GM10266 (cell line): ENCODE measurements around the gene PIK3CD.
A peak's percentile ranks its signal among the peaks of the same experiment; 100 is the strongest.

Experiments
- DNase-seq: peaks from one replicate; pipeline ENCODE4 v3.0.0; 2012; ENCODE audit errors: extremely low spot score
- TF ChIP-seq, protein P1 (sequence below): IDR thresholded peaks from 2 replicates; pipeline ENCODE4 v1.5.1; 2012; ENCODE audit warnings: mild to moderate bottlenecking, low read depth; ENCODE audit not compliant: control insufficient read depth, insufficient read depth; ENCODE audit errors: missing control alignments

PIK3CD gene

DNA sequence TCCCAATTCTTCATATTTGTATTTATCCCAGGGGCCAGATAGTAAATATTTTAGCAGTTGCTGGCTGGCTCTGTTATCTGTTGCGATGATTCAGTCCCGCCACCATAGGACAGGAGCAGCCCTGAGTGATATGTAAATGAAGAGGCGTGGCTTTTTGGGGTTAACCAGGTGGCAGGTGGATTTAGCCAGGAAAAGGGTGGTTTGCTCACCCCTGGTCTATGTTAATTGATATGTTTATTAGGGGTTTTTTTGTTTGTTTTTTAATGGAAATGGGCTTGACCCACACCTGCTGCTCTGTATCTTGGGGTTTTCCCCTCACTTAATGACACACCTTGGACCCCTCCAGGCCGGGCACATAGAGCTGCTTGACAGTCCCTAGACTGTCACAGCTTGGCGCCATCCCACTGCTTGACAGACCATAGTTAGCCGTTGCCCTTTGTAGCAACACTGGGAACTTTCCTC lies 62.8 kb downstream of the PIK3CD start:
- TF ChIP-seq, protein P1, sequence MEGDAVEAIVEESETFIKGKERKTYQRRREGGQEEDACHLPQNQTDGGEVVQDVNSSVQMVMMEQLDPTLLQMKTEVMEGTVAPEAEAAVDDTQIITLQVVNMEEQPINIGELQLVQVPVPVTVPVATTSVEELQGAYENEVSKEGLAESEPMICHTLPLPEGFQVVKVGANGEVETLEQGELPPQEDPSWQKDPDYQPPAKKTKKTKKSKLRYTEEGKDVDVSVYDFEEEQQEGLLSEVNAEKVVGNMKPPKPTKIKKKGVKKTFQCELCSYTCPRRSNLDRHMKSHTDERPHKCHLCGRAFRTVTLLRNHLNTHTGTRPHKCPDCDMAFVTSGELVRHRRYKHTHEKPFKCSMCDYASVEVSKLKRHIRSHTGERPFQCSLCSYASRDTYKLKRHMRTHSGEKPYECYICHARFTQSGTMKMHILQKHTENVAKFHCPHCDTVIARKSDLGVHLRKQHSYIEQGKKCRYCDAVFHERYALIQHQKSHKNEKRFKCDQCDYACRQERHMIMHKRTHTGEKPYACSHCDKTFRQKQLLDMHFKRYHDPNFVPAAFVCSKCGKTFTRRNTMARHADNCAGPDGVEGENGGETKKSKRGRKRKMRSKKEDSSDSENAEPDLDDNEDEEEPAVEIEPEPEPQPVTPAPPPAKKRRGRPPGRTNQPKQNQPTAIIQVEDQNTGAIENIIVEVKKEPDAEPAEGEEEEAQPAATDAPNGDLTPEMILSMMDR: no peak
- DNase-seq: no peak

DNA sequence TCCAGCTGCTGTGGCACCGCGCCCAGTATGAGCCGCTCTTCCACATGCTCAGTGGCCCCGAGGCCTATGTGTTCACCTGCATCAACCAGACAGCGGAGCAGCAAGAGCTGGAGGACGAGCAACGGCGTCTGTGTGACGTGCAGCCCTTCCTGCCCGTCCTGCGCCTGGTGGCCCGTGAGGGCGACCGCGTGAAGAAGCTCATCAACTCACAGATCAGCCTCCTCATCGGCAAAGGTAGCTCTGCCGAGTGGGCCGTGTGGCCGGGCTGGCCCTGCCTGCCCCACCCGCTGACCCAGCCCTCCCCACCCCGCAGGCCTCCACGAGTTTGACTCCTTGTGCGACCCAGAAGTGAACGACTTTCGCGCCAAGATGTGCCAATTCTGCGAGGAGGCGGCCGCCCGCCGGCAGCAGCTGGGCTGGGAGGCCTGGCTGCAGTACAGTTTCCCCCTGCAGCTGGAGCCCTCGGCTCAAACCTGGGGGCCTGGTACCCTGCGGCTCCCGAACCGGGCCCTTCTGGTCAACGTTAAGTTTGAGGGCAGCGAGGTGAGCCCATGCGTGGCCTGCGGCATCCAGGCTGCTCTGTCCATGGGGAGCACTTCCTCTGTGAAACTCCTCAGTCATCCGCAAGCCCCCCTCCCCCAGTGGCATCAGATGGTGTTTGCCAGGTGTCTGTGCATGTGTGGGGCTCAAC lies 64.2 kb downstream of the PIK3CD start:
- TF ChIP-seq, protein P1: no peak
- no peak for DNase-seq

DNA sequence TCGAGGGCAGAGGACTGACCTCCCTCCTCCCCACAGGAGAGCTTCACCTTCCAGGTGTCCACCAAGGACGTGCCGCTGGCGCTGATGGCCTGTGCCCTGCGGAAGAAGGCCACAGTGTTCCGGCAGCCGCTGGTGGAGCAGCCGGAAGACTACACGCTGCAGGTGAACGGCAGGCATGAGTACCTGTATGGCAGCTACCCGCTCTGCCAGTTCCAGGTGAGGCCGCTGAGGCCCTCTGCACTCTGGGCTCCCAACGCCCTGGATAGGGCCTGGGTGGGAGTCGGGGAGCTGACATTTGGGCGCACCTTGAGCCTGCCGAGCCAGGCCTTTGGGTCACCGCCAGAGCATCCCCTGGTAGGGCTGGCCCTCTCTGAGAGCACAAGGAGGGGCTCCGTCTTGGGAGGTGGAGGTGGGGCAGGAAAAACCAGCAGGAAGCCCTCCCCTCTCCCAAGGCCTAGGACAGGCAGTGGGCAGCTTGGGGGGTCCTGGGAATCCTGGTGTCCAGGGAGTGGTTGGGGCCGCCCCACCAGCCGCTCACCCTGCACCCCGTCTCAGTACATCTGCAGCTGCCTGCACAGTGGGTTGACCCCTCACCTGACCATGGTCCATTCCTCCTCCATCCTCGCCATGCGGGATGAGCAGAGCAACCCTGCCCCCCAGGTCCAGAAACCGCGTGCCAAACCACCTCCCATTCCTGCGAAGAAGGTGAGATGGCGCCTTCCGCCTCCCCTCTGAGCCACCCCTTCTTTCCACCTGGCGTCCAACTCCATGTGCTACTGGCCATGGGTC lies 65.1 kb downstream of the PIK3CD start:
- TF ChIP-seq, protein P1: no peak
- DNase-seq: no peak

DNA sequence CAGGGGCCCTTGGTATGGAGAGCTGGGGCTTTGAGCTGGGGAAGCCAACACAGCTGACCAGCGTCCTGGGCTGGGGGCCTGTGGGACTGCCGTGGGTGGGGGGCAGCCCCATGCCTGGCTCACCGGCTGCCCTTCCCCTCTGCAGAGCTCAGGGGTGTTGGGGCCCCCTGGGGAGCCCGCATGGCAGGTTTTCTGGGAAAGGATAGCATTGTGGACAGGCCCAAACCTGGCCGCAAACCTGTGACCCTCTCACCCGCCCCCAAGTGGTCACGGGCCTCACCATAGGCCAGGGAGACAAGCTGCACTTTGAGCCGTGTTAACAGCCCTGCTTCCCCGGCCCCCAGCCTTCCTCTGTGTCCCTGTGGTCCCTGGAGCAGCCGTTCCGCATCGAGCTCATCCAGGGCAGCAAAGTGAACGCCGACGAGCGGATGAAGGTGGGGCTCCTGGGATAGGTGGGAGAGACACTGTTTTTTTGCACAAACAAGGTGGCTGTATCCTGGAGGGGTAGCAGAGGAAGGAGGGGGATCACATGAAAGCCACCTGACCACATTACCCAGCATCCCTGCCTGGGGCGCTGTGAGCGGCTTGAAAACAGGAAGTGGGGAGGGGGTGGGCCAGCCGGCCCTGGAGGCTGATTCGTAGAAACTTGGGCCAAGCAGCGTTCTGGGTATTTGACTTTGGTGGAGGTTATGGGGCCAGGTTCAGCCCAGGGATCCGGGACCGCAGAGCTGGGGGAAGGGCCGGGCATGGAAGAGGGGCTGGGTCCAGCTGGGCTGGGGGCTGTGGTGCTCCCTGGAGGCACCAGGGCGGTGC lies 65.9 kb downstream of the PIK3CD start:
- peak; percentile 92 for DNase-seq
- TF ChIP-seq, protein P1: no peak

DNA sequence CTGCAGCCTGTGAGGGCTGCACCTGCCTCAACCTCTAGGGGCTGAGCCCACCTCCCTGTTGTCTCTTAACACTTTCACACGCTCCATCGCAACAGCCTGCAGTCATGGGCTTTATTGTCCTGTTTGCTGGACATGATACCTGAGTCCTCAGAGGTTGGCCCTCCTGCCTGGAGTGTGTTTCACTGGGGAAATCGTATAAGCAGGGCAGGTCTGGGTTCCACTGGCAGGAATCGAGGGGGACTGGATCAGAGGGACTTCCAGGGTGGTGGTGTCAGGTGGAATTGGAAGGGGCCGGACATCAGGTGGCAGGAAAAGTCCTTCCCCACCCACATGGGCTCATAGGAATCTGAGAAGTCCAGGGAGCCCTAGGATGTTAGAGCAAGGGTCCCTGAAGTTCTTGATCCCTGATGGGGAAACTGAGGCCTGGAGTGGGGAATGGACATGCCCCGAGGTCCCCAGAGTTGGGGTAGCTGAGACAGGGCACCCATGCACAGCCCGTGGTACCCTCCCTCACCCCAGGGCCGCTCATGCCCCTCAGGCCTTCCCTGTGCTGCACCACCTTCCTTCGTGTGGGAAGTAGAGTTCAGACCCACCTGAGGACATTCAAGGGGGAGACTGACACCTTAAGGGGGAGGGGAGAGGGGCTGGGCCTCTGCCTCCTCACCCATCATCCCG lies 66.6 kb downstream of the PIK3CD start:
- no peak for DNase-seq
- TF ChIP-seq, protein P1: no peak

DNA sequence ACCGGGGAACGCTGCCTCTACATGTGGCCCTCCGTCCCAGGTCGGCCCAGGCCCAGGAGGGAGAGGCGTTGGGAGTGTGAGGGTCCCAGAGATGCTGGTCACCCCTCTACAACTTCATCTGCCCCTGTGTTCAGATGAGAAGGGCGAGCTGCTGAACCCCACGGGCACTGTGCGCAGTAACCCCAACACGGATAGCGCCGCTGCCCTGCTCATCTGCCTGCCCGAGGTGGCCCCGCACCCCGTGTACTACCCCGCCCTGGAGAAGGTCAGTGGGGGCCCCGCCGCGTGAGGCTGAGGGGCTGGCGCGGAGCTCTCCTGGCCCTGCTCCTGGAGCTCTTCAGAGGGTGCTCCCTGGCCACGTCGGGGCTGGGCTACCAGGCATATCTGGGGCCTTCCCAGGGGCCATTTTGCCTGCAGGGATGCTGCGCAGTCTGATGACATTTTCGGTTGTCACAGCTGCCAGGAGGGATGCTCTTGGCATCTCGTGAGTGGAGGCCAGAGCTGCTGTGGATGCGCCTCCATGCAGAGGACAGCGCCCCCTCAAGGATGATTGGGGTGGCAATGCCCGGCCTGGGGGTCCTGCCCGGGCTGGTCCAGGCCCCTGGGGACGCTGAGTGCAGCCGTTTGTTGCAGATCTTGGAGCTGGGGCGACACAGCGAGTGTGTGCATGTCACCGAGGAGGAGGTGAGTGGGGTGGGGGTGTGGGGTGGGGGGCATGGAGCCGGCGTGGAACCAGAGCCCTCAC lies 68.6 kb downstream of the PIK3CD start:
- TF ChIP-seq, protein P1: no peak
- no peak for DNase-seq
